Tibial artery (tissue), 4 donors: ENCODE data around the gene TRIM39.
A peak's percentile ranks its signal among the peaks of the same experiment; 100 is the strongest.
"Not testable (repeated sequence)": the region's sequence is repeated elsewhere in the genome, so short reads cannot be mapped to it uniquely, and the experiment has no call there.

Source experiments
- DNase-seq, 2 donors: peaks; one replicate each; pipeline ENCODE4 v3.0.0-alpha.2; 2019
- H3K27ac ChIP-seq, 2 donors: fragments of 200-600 bp; sonication (generic) in 1 of 2; 1 replicate in 1 of 2; 2 replicates in 1 of 2; pipeline ENCODE4 v1.5.1; 2018 to 2019; ENCODE audit warnings: mild to moderate bottlenecking in 1 of 2
- H3K27me3 ChIP-seq, 2 donors: fragments of 200-600 bp; sonication (generic) in 1 of 2; one replicate each; pipeline versions ENCODE4 v1.5.1 to v1.6.0; 2016 to 2019
- H3K36me3 ChIP-seq, 3 donors: fragments of 200-600 bp; sonication (generic) in 2 of 3; one replicate each; pipeline ENCODE4 v1.5.1; 2016 to 2019; ENCODE audit warnings: mild to moderate bottlenecking in 2 of 3
- H3K4me1 ChIP-seq, 4 donors: fragments of 200-600 bp; sonication (generic) in 2 of 4; 1 replicate in 3 of 4; 2 replicates in 1 of 4; pipeline ENCODE4 v1.5.1; 2016 to 2019
- H3K4me3 ChIP-seq, 2 donors: fragments of 200-600 bp; sonication (generic) in 1 of 2; 1 replicate in 1 of 2; 2 replicates in 1 of 2; pipeline ENCODE4 v1.5.1; 2018 to 2019; ENCODE audit warnings: mild to moderate bottlenecking in 2 of 2
- H3K9me3 ChIP-seq, 3 donors: fragments of 200-600 bp; sonication (generic) in 1 of 3; one replicate each; pipeline ENCODE4 v1.5.1; 2016 to 2019
- CTCF ChIP-seq, 2 experiments: fragments of 200-600 bp in 1 of 2; fragments of 450-650 bp in 1 of 2; IDR thresholded peaks; one replicate each; pipeline ENCODE4 v1.5.1; 2017 to 2019; ENCODE audit warnings: antibody characterized with exemption in 2 of 2, mild to moderate bottlenecking in 1 of 2, moderate library complexity in 1 of 2
- intact Hi-C: fragments of 100-400 bp; cut with DNase I; formaldehyde crosslinking; loops from one replicate; pipeline ENCODE4 v1.15.0; 2023; ENCODE audit warnings: low total_unique reads

Gene TRIM39

GRCh38 chr6:30326526-30327231 is at the start of gene TRIM39:
Gene TRIM39, plus strand, starts transcription at chr6:30326927. Its CDS starts 2,391 bp downstream, at chr6:30329318.
- peaks cover 23 to 28% (median 23%) of the 10 kb centered on the region in 3 donors for H3K36me3 ChIP-seq
- peak within 1 kb of the TSS; percentile 85 to 89 for H3K27ac ChIP-seq
- peak; percentile 89 to 92 for DNase-seq
- intact Hi-C loops = loop anchor here (10.0 kb wide), 1 partner anchor 112 kb away; the partner anchor contains the start of gene TRIM26
- H3K9me3 ChIP-seq = no peaks in the 10 kb centered on the region
- peaks cover 0 to 29% (median 14%) of the 10 kb centered on the region in 4 donors for H3K4me1 ChIP-seq
- H3K4me3 ChIP-seq = peak within 1 kb of the TSS; percentile 59 to 62
- peak in 1 of 2 experiments; percentile 17 for TF ChIP-seq CTCF (IDR thresholded peaks at IDR 0.05)
- no peaks in the 10 kb centered on the region for H3K27me3 ChIP-seq

GRCh38 chr6:30280988-30281387 is 45.7 kb upstream of the TRIM39 start:
- H3K27ac ChIP-seq, intact Hi-C loops, H3K4me3 ChIP-seq, H3K27me3 ChIP-seq, DNase-seq, H3K4me1 ChIP-seq: not testable (repeated sequence)
- peaks cover 3 to 13% (median 10%) of the 10 kb centered on the region in 3 donors for H3K36me3 ChIP-seq
- peaks cover 10 to 81% (median 67%) of the 10 kb centered on the region in 3 donors for H3K9me3 ChIP-seq

- no peak for TF ChIP-seq CTCF (IDR thresholded peaks at IDR 0.05)
- Histone ChIP-seq H3K27me3 (no peaks in the 10 kb centered on the region), H3K36me3 (peaks cover 3 to 13% (median 10%) of the 10 kb centered on the region in 3 donors), H3K27ac (no peak overlapping the region), H3K9me3 (peaks cover 9 to 92% (median 67%) of the 10 kb centered on the region in 3 donors), H3K4me1 (no peaks in the 10 kb centered on the region), H3K4me3 (no peak overlapping the region)
- intact Hi-C loops = no loop called here
- DNase-seq = no peak
Measured at GRCh38 chr6:30282522-30282921, 44.2 kb upstream of the TRIM39 start.

- H3K9me3 ChIP-seq = peaks cover 5 to 90% (median 58%) of the 10 kb centered on the region in 3 donors
- peaks cover 6 to 17% (median 14%) of the 10 kb centered on the region in 3 donors for H3K36me3 ChIP-seq
- H3K27ac ChIP-seq = no peak overlapping the region
- DNase-seq = no peak
- TF ChIP-seq CTCF (IDR thresholded peaks at IDR 0.05) = no peak
- H3K4me1 ChIP-seq = no peaks in the 10 kb centered on the region
- H3K27me3 ChIP-seq = no peaks in the 10 kb centered on the region
- no peak overlapping the region for H3K4me3 ChIP-seq
- intact Hi-C loops = no loop called here
Measured at GRCh38 chr6:30283761-30284160, 43.0 kb upstream of the TRIM39 start.

- Histone ChIP-seq H3K36me3 (peaks cover 39 to 47% (median 42%) of the 10 kb centered on the region in 3 donors), H3K27me3 (no peaks in the 10 kb centered on the region), H3K27ac (no peak overlapping the region), H3K9me3 (peaks cover 5 to 65% (median 33%) of the 10 kb centered on the region in 3 donors), H3K4me3 (no peak overlapping the region), H3K4me1 (no peaks in the 10 kb centered on the region)
- no peak for DNase-seq
- TF ChIP-seq CTCF (IDR thresholded peaks at IDR 0.05) = no peak
- intact Hi-C loops = no loop called here
Measured at GRCh38 chr6:30287139-30287538, 39.6 kb upstream of the TRIM39 start.

- Histone ChIP-seq H3K9me3 (no peaks in the 10 kb centered on the region), H3K27me3 (no peaks in the 10 kb centered on the region), H3K27ac (no peak overlapping the region), H3K4me1 (no peaks in the 10 kb centered on the region), H3K36me3 (peaks cover 47 to 54% (median 49%) of the 10 kb centered on the region in 3 donors), H3K4me3 (no peak overlapping the region)
- no peak for DNase-seq
- no peak for TF ChIP-seq CTCF (IDR thresholded peaks at IDR 0.05)
- intact Hi-C loops = no loop called here
Measured at GRCh38 chr6:30295837-30296236, 30.9 kb upstream of the TRIM39 start.
